Sigmoid colon (tissue), 4 donors: Measurements from ENCODE around the gene GSG1L.

Source experiments
- EP300 ChIP-seq, 4 donors: sonication (generic); formaldehyde crosslinking; IDR thresholded peaks; one replicate each; pipeline ENCODE4 v1.6.1; 2017; ENCODE audit warnings: antibody characterized with exemption in 4 of 4
- POLR2A ChIP-seq, 2 donors: fragments of 450-650 bp; IDR thresholded peaks; one replicate each; pipeline ENCODE4 v1.6.1; 2016; ENCODE audit warnings: antibody characterized with exemption in 2 of 2, mild to moderate bottlenecking in 2 of 2, moderate library complexity in 2 of 2

GRCh38 chr16:28090646-28091377, 27.3 kb upstream of the GSG1L start:
- TF ChIP-seq POLR2A (IDR thresholded peaks at IDR 0.05) (no peak), EP300 (IDR thresholded peaks at IDR 0.05) (no peak)
